DND-41 (cell line): ENCODE data around the gene HOXD9.

Experiments
- ATAC-seq: fragments of 200-7000 bp; cut with Tn5 transposase; 3 replicates; pipeline ENCODE4 v1.9.1; 2021; ENCODE audit warnings: low read depth; ENCODE audit not compliant: insufficient read depth
- DNase-seq: peaks from one replicate; pipeline ENCODE4 v3.0.0-alpha.2; 2020
- H2AFZ ChIP-seq: 2 replicates; pipeline ENCODE4 v1.6.0; 2012; ENCODE audit warnings: low read depth, low read length
- H3K27ac ChIP-seq: 2 replicates; pipeline ENCODE4 v1.5.1; 2012; ENCODE audit warnings: low read length, inconsistent platforms
- H3K27me3 ChIP-seq: fragments of 200-600 bp; sonication (generic); 2 replicates; pipeline ENCODE4 v1.6.0; 2012; ENCODE audit warnings: low read length, mild to moderate bottlenecking, inconsistent platforms; ENCODE audit not compliant: insufficient read depth, poor library complexity
- H3K36me3 ChIP-seq: 2 replicates; pipeline ENCODE4 v1.5.1; 2012; ENCODE audit warnings: low read length, inconsistent platforms; ENCODE audit not compliant: insufficient read depth
- H3K4me1 ChIP-seq: 2 replicates; pipeline ENCODE4 v1.5.1; 2012; ENCODE audit warnings: mild to moderate bottlenecking, low read length; ENCODE audit not compliant: insufficient read depth
- H3K4me2 ChIP-seq: 2 replicates; pipeline ENCODE4 v1.6.0; 2012; ENCODE audit warnings: mild to moderate bottlenecking, moderate library complexity, low read length, inconsistent platforms; ENCODE audit not compliant: insufficient read depth
- H3K4me3 ChIP-seq, 2 experiments: fragments of 200-600 bp in 1 of 2; shearing (Covaris generic) in 1 of 2; 2 replicates each; pipeline ENCODE4 v1.5.1; 2012 to 2016; ENCODE audit warnings: inconsistent platforms in 2 of 2, low read length in 2 of 2, mild to moderate bottlenecking in 2 of 2, low read depth in 1 of 2, moderate library complexity in 1 of 2
- H3K79me2 ChIP-seq: 2 replicates; pipeline ENCODE4 v1.6.0; 2012; ENCODE audit warnings: low read length, inconsistent platforms; ENCODE audit not compliant: insufficient read depth
- H3K9ac ChIP-seq: 2 replicates; pipeline ENCODE4 v1.6.0; 2012; ENCODE audit warnings: low read depth, mild to moderate bottlenecking, inconsistent platforms, low read length, moderate library complexity
- H3K9me3 ChIP-seq: 2 replicates; pipeline ENCODE4 v1.5.1; 2012; ENCODE audit warnings: low read length, moderate library complexity, mild to moderate bottlenecking, inconsistent platforms; ENCODE audit not compliant: insufficient read depth, severe bottlenecking
- H4K20me1 ChIP-seq: 2 replicates; pipeline ENCODE4 v1.6.0; 2012; ENCODE audit warnings: low read length; ENCODE audit not compliant: insufficient read depth
- CTCF ChIP-seq: IDR thresholded peaks from 2 replicates; pipeline ENCODE4 v1.5.1; 2012; ENCODE audit warnings: borderline replicate concordance, low read length, moderate library complexity, mild to moderate bottlenecking; ENCODE audit not compliant: poor library complexity, severe bottlenecking; ENCODE audit errors: extremely low read depth
- EZH2 ChIP-seq: IDR thresholded peaks from 3 replicates; pipeline ENCODE4 v1.6.1; 2012; ENCODE audit warnings: borderline replicate concordance, low read depth, mild to moderate bottlenecking, moderate library complexity, low read length, inconsistent platforms; ENCODE audit not compliant: severe bottlenecking

The HOXD9 gene

GRCh38 chr2:176170602-176171305 lies 48.2 kb downstream of the HOXD9 start:
- H3K79me2 ChIP-seq: no peaks in the 10 kb centered on the region
- DNase-seq: no peak
- TF ChIP-seq EZH2: no peak
- no peak overlapping the region for H3K4me2 ChIP-seq
- no peak for ATAC-seq
- no peaks in the 10 kb centered on the region for H3K9me3 ChIP-seq
- no peak overlapping the region for H3K9ac ChIP-seq
- H3K27me3 ChIP-seq: peaks cover 12% of the 10 kb centered on the region
- H3K36me3 ChIP-seq: no peaks in the 10 kb centered on the region
- no peak overlapping the region for H3K4me3 ChIP-seq
- H2AFZ ChIP-seq: no peak overlapping the region
- no peaks in the 10 kb centered on the region for H4K20me1 ChIP-seq
- no peak overlapping the region for H3K27ac ChIP-seq
- H3K4me1 ChIP-seq: no peaks in the 10 kb centered on the region

GRCh38 chr2:176171351-176172006 lies 49.0 kb downstream of the HOXD9 start:
- no peak for ATAC-seq

GRCh38 chr2:176172007-176172894 lies 49.7 kb downstream of the HOXD9 start:
- TF ChIP-seq EZH2 (no peak), CTCF (no peak)
- ATAC-seq: no peak
- no peaks in the 10 kb centered on the region for H3K4me1 ChIP-seq
- no peaks in the 10 kb centered on the region for H3K36me3 ChIP-seq
- H3K79me2 ChIP-seq: no peaks in the 10 kb centered on the region
- no peaks in the 10 kb centered on the region for H3K9me3 ChIP-seq
- no peak overlapping the region for H3K4me2 ChIP-seq
- no peak overlapping the region for H3K27ac ChIP-seq
- no peak overlapping the region for H3K4me3 ChIP-seq
- H4K20me1 ChIP-seq: no peaks in the 10 kb centered on the region
- H3K27me3 ChIP-seq: peaks cover 11% of the 10 kb centered on the region
- no peak overlapping the region for H3K9ac ChIP-seq
- H2AFZ ChIP-seq: no peak overlapping the region
- DNase-seq: no peak

More at GRCh38 chr2:176171351-176172006, 49.0 kb downstream of the HOXD9 start:
- Histone ChIP-seq H3K36me3 (no peaks in the 10 kb centered on the region), H3K4me3 (no peak overlapping the region), H3K79me2 (no peaks in the 10 kb centered on the region), H3K4me2 (no peak overlapping the region), H3K4me1 (no peaks in the 10 kb centered on the region), H4K20me1 (no peaks in the 10 kb centered on the region), H3K9me3 (no peaks in the 10 kb centered on the region), H3K27me3 (peaks cover 9% of the 10 kb centered on the region), H3K9ac (no peak overlapping the region), H3K27ac (no peak overlapping the region), H2AFZ (no peak overlapping the region)
- no peak for DNase-seq
- TF ChIP-seq CTCF: no peak
- TF ChIP-seq EZH2: no peak
